Stimulated activated CD4-positive, alpha-beta T cell treated with anti-CD3 and anti-CD28 coated beads, Interleukin-12 subunit alpha, Interleukin-12 subunit beta, amount 100 ng/mL, for 4 hours (primary cell): ENCODE data around the gene FAM237A.

Experiments used
- DNase-seq: peaks from one replicate; pipeline ENCODE4 v3.0.0-alpha.2; 2020

The FAM237A gene

GRCh38 chr2:206642075-206643025 is at the start of gene FAM237A:
TSS of gene FAM237A (plus strand) at chr2:206642487. CDS start at chr2:206644237, 1,750 bp downstream.
- DNase-seq = no peak

DNA sequence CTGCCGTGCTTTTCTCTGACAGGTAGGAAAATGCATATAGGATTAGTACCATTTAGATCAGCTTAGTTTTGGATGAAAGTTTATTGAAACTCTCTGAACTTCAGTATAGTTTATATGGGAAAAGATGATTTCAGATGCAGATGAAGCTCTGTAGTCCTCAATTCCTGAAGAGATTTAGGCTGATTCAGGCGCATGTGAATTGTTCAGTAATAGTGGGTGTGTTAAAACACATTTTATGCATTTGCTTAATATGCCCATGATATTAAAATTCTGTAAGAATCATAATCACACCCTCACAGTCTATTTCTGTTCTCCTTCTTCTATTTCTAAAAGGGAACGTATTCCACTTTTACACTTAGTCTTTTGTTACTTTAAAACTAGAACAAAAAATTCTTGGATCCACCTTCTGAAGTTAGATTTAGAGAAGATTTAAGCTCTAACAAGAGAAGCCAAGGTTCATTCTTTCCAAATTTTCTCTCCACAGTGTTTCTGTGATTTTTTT is 44.5 kb upstream of the FAM237A start:
- no peak for DNase-seq

DNA sequence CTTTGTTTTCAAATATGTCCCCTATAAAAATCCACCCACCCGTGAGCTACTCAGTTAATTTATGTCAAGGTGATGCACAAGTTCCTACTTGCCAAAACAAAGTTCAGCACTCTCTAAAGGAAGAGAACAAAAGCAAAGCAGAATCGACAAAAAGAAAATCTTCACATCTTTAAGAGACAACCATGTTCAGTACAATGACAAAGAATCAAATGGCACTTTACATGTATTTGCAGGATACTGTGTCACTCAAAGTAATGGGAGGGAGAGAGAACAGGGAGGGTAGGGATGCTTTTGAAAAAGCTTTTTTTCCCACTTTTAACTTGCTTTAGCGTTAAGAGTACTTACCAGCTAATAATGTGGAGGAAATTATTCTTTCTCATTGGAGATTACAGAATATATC is 39.0 kb upstream of the FAM237A start:
- no peak for DNase-seq

DNA sequence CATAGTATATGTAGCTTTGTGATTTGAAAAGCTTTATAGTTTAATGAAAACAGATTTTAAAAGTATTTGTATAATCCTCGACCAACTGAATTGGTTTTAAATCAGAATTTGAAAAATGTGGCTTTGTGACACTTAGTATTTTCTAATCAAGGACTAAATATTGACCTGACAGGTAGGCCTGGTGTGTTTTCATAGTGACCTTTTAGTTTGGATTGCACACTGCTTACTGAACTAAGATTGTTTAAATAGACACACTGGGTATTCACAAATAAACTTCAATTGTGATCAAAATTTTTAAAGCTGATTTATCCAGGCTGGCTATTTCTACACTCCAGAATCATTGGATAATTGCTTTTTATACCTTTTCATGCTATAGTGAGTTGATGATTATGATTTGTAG is 31.8 kb upstream of the FAM237A start:
- no peak for DNase-seq

- no peak for DNase-seq
Measured at GRCh38 chr2:206611191-206611590, 31.1 kb upstream of the FAM237A start.

DNA sequence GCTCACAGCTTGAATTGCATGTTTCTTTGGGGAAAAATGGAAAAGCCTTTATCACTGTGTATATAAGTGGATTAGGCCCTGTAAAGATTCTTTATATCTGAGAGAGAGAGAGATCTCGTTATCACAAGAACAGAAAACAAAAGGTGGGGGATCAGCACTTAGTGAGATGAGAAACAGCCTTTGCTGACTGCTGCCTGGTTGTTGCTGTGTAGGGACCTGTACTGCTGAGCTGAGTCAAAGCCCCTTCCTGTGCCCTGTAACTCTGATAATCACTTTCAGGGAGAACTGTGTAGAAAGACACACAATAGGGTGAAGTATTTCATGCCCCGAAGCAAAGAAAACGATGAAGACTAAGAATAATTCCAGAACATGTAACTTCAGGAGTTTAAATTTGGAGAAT is 30.6 kb upstream of the FAM237A start:
- no peak for DNase-seq

- no peak for DNase-seq
Measured at GRCh38 chr2:206614811-206615210, 27.5 kb upstream of the FAM237A start.

GRCh38 chr2:206615417-206616089 is 26.7 kb upstream of the FAM237A start:
- no peak for DNase-seq

- DNase-seq = no peak
Measured at GRCh38 chr2:206616151-206616550, 26.1 kb upstream of the FAM237A start.

GRCh38 chr2:206619011-206619410 is 23.3 kb upstream of the FAM237A start:
- no peak for DNase-seq

DNA sequence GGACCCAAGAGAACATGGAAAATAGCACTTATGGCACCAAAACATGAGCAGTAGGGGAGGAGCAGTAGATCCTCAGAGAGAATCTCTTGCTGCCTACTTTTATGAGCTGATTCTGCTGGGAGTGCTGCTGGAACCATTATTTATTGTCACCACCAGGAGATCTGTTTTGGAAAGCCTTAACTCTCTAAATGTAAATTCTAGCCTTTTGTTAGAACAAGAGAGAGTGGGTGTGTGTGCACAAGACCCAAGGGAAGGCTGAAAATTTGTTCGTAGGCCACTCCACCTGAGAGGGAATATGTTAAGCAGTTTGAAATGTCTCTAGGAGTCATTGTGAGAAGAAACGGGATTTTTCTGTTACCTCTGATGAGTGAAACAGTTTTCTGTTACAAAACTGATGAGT is 16.2 kb upstream of the FAM237A start:
- DNase-seq = no peak

DNA sequence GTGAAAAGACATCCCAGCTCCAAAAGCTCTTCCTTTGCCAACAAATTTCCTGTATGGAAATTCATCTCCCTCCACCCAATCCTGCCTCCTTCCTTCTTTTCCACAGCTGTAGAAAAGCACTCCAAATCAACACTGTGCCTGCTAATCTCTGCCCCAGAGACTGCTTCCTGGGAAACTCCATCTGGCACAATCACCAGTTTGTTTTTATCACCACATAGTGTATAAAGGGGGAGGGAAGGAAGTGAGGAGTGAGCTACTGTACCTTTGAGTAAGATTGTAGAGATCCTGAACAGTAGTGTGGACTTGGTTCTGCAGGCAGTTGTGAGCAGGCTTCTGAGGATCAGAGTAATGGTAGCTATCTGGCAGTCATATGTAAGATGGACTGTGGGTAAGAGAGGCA is 14.7 kb upstream of the FAM237A start:
- DNase-seq = no peak

GRCh38 chr2:206631340-206631739 is 10.9 kb upstream of the FAM237A start:
- no peak for DNase-seq

DNA sequence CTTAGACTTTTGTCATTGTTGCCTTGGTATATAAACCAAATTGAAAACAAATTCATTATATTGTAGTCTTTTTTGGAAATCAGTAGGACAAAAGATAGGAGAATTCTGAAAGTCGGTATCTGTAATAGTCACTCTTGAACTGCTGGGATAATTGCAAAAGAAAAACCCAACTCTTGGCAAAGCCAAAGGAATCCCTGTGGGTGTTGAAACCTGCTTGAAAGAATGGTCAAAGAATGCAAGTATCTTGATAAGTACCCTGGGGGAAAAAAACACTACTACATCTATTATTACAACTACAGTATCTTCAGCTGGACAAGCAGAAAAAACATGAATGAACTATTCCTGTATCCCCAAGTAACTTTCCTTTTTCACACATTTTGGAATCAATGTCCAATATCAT is 7.3 kb upstream of the FAM237A start:
- DNase-seq = no peak

GRCh38 chr2:206639636-206640035 is 2.7 kb upstream of the FAM237A start:
- no peak for DNase-seq

DNA sequence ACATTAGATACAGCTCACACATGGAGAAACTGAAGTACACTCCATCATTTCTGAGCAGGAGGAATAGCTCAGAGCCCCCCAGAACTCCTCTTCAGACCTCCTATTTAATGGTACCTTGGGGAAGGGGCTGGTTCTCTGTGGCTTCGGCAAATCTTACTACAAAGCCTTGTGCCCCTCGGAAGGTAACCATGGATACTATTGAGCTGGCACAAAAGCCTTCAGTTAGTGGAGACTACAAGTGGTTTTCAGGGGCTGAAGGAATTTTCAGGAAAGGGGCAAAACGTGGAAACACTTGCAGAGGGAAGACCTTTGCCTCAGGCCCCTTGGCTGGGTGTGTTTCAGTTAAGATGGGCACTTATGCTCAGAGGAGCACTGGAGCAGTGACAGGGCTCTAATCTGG is 1.1 kb upstream of the FAM237A start:
- DNase-seq = no peak

DNA sequence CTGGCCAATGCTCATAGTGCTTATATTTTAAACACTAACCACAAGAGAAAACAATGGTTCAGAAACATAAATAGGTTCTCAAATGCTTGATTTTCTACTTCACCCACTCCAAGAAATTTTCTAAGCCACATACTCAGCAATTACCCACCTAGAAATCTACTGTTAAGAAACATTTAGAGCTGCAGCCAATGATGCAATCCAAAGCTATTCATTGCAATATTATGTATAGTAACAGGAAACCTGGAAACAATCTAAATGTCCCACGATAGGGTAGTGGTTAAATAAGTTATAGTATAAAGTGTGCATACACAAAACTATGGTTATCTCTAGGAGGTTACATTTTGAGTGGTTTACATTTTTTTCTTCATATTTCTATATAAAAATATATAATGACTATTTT is 5.7 kb downstream of the FAM237A start:
- no peak for DNase-seq

DNA sequence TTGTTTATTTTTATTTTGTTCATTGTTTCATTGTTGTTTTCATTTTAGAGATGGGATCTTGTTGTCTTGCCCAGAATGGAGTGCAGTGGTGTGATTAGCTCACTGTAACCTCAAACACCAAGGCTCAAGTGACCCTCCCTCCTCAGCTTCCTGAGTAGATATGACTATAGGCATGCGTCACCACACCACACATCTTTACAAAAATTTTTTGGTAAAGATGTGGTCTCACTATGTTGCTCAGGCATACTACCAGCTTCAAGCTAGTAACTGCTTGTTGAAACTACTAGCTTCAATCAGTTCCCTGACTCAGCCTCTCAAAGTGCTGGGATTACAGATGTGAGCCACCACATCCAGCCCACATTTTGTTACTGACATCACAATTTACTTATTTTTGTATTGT is 14.8 kb downstream of the FAM237A start:
- DNase-seq = no peak

- no peak for DNase-seq
Measured at GRCh38 chr2:206665251-206665650, 23.0 kb downstream of the FAM237A start.

DNA sequence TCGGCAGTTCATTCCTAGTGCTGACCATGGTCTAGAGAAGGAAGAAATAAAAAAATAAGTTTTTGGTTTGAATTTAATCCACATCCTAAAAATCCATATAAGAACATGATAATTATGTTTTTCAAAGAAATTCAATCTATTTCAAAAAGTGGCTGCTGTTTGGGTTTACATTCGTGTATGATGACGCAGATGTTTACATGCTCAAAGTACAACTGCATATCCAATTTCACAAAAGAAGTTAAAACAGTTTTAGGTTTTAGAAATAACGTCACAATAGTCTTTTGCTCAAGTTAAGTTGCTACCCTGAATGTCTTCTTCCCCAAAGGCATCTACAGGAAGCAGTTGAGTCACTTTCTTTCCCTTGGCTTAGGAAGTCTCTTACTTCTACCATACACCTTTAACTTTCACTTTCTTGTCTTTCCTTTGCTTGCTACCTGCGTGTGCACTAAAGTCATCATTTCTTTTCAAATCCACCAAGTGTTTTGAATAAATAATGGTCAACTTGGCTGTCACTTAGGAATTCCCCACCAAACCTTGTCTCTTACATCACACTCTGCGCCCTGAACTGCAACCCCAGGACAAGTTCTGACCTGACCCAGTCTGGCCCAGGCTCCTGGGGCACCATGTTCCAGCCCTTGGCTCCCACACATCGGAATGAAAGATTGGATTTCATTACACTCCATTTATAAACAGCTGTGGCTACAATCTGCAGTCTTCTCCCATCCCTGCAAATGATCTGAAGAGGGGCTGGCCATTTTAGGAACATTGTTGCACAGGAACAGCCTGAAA is 28.4 kb downstream of the FAM237A start:
- DNase-seq = no peak

DNA sequence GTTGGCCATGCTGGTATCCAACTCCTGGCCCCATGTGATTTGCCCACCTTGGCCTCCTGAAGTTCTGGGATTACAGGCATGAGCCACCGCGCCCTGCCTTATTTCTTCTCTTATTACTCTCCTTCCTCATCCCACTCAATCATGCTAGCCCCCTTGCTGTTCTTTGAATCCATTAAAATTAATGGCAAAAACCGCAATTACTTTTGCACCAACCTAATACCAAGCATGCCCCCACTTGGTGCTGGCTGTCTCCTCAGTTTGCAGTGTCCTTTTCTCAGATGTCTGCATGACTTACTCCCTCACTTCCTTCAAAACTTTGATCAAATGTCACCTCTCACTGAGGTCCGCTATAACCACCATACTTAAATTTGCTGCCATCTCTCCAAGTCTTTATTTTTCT is 41.3 kb downstream of the FAM237A start:
- DNase-seq = no peak

DNA sequence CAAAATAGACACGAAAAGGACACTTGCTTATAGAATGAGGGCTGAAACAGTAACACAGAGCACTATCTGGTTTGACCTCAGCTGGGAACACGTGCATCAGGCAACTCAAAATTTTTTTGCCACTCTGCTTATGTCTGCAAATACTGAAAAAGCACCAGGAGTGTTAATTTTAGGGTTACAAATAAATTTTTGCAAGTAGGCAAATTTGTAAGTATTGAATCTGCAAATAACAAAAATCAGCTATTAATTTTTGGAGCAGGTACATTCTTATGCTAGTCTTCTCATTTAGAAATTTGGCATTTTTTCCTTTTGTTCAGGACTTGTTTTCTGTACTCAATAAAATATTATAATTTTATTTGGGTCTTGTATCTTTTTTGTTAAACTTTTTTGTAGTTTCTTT is 46.2 kb downstream of the FAM237A start:
- DNase-seq = no peak

- DNase-seq = no peak
Measured at GRCh38 chr2:206688990-206689389, 46.7 kb downstream of the FAM237A start.
